ENCODE measurements around the gene KLK2. TPM values are rescaled to one million over a fixed set of nuclear protein-coding genes. Genes with fewer than 3 reads are reported as not detected.

Gene KLK2
- total and polyA plus RNA-seq, 2 of the 13 experiments (the other 11 are each of a cell fraction or from before 2014, with no cell fraction given), result 0.11 TPM; not detected in 1

GRCh38 chr19:50889638-50890037 is 16.4 kb downstream of the KLK2 start:
- no peaks in the 10 kb centered on the region for H3K4me1 ChIP-seq (ENCODE audit: insufficient read depth, low read length)
- FAIRE-seq (no peak), DNase-seq (ENCODE audit: low spot score) (no peak), ATAC-seq (no peak)
- ChIA-PET POLR2A (no interaction called here), CTCF (ENCODE audit: low intra/inter-chr PET ratio, low total read pairs) (no interaction called here)
- H3K79me2 ChIP-seq (ENCODE audit: insufficient read depth, low read length), result no peaks in the 10 kb centered on the region
- WGBS (ENCODE audit: low lambda C conversion rate), result 0% methylated on average over 3 of the region's 3 CpGs
- H2AFZ ChIP-seq (ENCODE audit: low read length), result no peak overlapping the region
- no peak overlapping the region for H3K9ac ChIP-seq (ENCODE audit: insufficient read depth, low read depth, low read length)
- intact Hi-C loops (cut with micrococcal nuclease; ENCODE audit: unreplicated experiment) (no loop called here), in situ Hi-C loops (cut with HindIII; ENCODE audit: extremely low pct_ligation_motif_present, low pct_unique_long_range_greater_than_20kb) (no loop called here)
- H3K36me3 ChIP-seq (replicated peaks in 1 of 2; ENCODE audit: control insufficient read depth in 1 of 2, insufficient read depth in 2 of 2, low read length in 2 of 2), result no peaks in the 10 kb centered on the region
- no peak for TF ChIP-seq ZNF670 (CRISPR knock-in tag; IDR thresholded peaks at IDR 0.05; ENCODE audit: borderline replicate concordance)
- no peak for TF ChIP-seq SYNCRIP (IDR thresholded peaks at IDR 0.05; ENCODE audit: insufficient read depth, low read depth, low read length)
- TF ChIP-seq, protein P1, sequence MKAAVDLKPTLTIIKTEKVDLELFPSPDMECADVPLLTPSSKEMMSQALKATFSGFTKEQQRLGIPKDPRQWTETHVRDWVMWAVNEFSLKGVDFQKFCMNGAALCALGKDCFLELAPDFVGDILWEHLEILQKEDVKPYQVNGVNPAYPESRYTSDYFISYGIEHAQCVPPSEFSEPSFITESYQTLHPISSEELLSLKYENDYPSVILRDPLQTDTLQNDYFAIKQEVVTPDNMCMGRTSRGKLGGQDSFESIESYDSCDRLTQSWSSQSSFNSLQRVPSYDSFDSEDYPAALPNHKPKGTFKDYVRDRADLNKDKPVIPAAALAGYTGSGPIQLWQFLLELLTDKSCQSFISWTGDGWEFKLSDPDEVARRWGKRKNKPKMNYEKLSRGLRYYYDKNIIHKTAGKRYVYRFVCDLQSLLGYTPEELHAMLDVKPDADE (CRISPR knock-in tag; IDR thresholded peaks at IDR 0.05), result no peak
- no peak for TF ChIP-seq ZNF33B (CRISPR knock-in tag; IDR thresholded peaks at IDR 0.05)
- TF ChIP-seq KLF16 (CRISPR knock-in tag; IDR thresholded peaks at IDR 0.05), result no peak
- TF ChIP-seq KAT7 (CRISPR knock-in tag; IDR thresholded peaks at IDR 0.05; ENCODE audit: borderline replicate concordance), result no peak
- TF ChIP-seq ZNF414 (CRISPR knock-in tag; IDR thresholded peaks at IDR 0.05), result no peak
- no peak for TF ChIP-seq ZNF24 (IDR thresholded peaks at IDR 0.05)
- no peak for TF ChIP-seq IKZF4 (CRISPR knock-in tag; IDR thresholded peaks at IDR 0.05; ENCODE audit: borderline replicate concordance, low read depth, not compliant biosample characterization)
- TF ChIP-seq FUBP1 (CRISPR knock-in tag; IDR thresholded peaks at IDR 0.05; ENCODE audit: borderline replicate concordance), result no peak
- no peak for TF ChIP-seq SMC3 (IDR thresholded peaks at IDR 0.05; ENCODE audit: low read length)
- TF ChIP-seq, protein P2, sequence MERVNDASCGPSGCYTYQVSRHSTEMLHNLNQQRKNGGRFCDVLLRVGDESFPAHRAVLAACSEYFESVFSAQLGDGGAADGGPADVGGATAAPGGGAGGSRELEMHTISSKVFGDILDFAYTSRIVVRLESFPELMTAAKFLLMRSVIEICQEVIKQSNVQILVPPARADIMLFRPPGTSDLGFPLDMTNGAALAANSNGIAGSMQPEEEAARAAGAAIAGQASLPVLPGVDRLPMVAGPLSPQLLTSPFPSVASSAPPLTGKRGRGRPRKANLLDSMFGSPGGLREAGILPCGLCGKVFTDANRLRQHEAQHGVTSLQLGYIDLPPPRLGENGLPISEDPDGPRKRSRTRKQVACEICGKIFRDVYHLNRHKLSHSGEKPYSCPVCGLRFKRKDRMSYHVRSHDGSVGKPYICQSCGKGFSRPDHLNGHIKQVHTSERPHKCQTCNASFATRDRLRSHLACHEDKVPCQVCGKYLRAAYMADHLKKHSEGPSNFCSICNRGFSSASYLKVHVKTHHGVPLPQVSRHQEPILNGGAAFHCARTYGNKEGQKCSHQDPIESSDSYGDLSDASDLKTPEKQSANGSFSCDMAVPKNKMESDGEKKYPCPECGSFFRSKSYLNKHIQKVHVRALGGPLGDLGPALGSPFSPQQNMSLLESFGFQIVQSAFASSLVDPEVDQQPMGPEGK (CRISPR knock-in tag; IDR thresholded peaks at IDR 0.05), result no peak
- H3K4me3 ChIP-seq (replicated peaks in 1 of 3; ENCODE audit: insufficient read depth in 1 of 3, low read depth in 2 of 3, low read length in 3 of 3), result no peak overlapping the region
- H3K9me3 ChIP-seq (ENCODE audit: low read length), result no peaks in the 10 kb centered on the region
- no peaks in the 10 kb centered on the region; a peak in 1 of 5 replicates for H3K27me3 ChIP-seq (ENCODE audit: control insufficient read depth in 1 of 2, insufficient read depth in 2 of 2, low read length in 2 of 2)
- H4K20me1 ChIP-seq (ENCODE audit: insufficient read depth, low read length), result no peaks in the 10 kb centered on the region
- H3K27ac ChIP-seq (ENCODE audit: extremely low read length, insufficient read depth, low read length), result no peak overlapping the region
- no TSS peak for BruUV-seq (replicated peaks)
- no peak overlapping the region for H3K4me2 ChIP-seq (ENCODE audit: low read depth, low read length)

Measured in HepG2 (cell line).